Loucy (cell line): ENCODE measurements around the gene PDGFRB.

ENCODE experiments used
- EZH2phosphoT487 ChIP-seq: fragments of 200-600 bp; IDR thresholded peaks from 2 replicates; pipeline ENCODE4 v1.6.1; 2018; ENCODE audit warnings: antibody characterized with exemption, mild to moderate bottlenecking, moderate library complexity, borderline replicate concordance
- TF ChIP-seq, protein P1 (sequence below): fragments of 200-600 bp; sonication (generic); conservative IDR thresholded peaks from 2 replicates; pipeline ENCODE4 v1.5.1; 2014; ENCODE audit warnings: mild to moderate bottlenecking, antibody characterized with exemption, low read length

DNA sequence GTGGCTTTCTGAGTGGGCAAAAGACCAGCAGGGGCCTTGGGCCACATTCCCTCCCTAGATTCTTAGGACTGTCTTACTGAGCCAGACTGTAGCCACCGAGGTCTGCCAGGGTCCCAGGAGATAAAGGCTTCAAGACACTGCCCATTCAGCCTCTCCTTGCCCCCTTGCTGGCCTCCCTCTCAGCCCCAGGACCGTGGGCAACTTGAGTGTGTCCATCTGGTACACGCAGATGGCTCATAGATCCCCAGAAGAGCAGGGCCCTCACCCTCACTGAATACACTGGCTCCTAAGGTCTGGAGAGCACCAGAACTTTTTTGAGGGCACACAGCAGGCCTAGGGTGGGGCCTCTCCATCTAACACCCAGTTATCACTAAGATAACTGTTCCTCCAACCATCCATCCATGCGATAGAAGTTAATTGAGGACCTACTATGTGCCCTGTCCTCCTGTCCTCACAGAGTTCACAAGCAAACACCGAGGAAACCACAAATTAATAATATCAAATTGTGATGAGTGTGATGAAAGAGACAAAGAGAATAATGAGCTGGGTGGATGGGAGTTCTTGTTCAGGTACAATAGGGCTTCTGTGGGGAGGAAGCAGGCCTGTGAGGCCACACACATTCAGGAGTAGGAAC is 4.9 kb upstream of the PDGFRB start:
- TF ChIP-seq, protein P1, sequence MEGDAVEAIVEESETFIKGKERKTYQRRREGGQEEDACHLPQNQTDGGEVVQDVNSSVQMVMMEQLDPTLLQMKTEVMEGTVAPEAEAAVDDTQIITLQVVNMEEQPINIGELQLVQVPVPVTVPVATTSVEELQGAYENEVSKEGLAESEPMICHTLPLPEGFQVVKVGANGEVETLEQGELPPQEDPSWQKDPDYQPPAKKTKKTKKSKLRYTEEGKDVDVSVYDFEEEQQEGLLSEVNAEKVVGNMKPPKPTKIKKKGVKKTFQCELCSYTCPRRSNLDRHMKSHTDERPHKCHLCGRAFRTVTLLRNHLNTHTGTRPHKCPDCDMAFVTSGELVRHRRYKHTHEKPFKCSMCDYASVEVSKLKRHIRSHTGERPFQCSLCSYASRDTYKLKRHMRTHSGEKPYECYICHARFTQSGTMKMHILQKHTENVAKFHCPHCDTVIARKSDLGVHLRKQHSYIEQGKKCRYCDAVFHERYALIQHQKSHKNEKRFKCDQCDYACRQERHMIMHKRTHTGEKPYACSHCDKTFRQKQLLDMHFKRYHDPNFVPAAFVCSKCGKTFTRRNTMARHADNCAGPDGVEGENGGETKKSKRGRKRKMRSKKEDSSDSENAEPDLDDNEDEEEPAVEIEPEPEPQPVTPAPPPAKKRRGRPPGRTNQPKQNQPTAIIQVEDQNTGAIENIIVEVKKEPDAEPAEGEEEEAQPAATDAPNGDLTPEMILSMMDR: no peak
- no peak for TF ChIP-seq EZH2phosphoT487
